ENCODE results near the gene DBNDD1. TPM values are rescaled to one million over a fixed set of nuclear protein-coding genes. Genes with fewer than 3 reads are reported as not detected.

DBNDD1 gene
- total RNA-seq, 1 donor from 2014 or later = 24.0 TPM

DNA sequence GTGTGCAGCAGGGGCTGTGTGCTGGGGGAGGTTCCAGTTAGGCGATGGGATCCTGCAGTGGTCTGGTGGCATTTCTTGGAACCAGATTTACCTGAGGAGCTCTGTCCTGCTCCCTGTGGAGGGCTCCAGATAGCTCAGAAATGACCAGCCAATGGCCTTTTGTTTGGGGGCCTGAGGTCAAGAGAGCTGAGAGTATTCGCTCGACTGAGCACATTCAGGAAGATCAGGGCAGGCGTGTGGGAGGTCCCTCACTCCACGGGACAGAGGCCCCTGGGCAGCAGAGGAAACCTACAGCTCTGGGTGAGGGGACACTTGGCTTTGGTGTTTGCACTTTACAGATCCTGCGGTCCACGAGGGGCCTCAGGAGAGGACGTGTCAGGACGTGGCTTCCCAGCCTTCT, 52.5 kb downstream of the DBNDD1 start:
- H3K79me2 ChIP-seq (ENCODE audit: insufficient read depth, low read length) = peaks cover 15% of the 10 kb centered on the region
- H3K27me3 ChIP-seq (ENCODE audit: insufficient read depth, low read length) = no peaks in the 10 kb centered on the region
- H3K4me1 Mint-ChIP-seq (ENCODE audit: low read depth, unreplicated experiment) = peaks cover 6% of the 10 kb centered on the region
- TF ChIP-seq CTCF (IDR thresholded peaks at IDR 0.05; ENCODE audit: insufficient read depth, low read depth, low read length) (no peak), EZH2 (IDR thresholded peaks at IDR 0.05; ENCODE audit: insufficient read depth, low read length) (no peak)
- no peak overlapping the region for H3K4me3 ChIP-seq (ENCODE audit: insufficient read depth, low read depth, low read length)
- FAIRE-seq (no peak), DNase-seq (ENCODE audit: low read depth) (no peak)
- H3K9ac ChIP-seq (ENCODE audit: low read length) = no peak overlapping the region
- no peak overlapping the region for H3K27ac ChIP-seq (ENCODE audit: low read depth, low read length)
- H2AFZ ChIP-seq (ENCODE audit: low read depth, low read length) = no peak overlapping the region
- no peaks in the 10 kb centered on the region for H3K36me3 ChIP-seq (ENCODE audit: insufficient read depth, low read length)
- peaks cover 22% of the 10 kb centered on the region for H3K36me3 Mint-ChIP-seq (ENCODE audit: low read depth, unreplicated experiment)
- H3K9me3 Mint-ChIP-seq (ENCODE audit: unreplicated experiment) = peaks cover 11% of the 10 kb centered on the region
- no peak overlapping the region for H3K4me2 ChIP-seq (ENCODE audit: low read length)
- no peak overlapping the region for H3K4me3 Mint-ChIP-seq (ENCODE audit: unreplicated experiment)
- no peak overlapping the region for H3K27ac Mint-ChIP-seq (ENCODE audit: unreplicated experiment)
- peaks cover 9% of the 10 kb centered on the region for H3K4me1 ChIP-seq (ENCODE audit: insufficient read depth, low read length)
- no peaks in the 10 kb centered on the region for H3K27me3 Mint-ChIP-seq (ENCODE audit: low read depth, unreplicated experiment)
- peaks cover 11% of the 10 kb centered on the region for H3K9me3 ChIP-seq (ENCODE audit: insufficient read depth, low read depth, low read length)
- no peaks in the 10 kb centered on the region for H4K20me1 ChIP-seq (ENCODE audit: insufficient read depth, low read length)

- peaks cover 5% of the 10 kb centered on the region for H3K79me2 ChIP-seq (ENCODE audit: insufficient read depth, low read length)
- no peak overlapping the region for H3K27ac ChIP-seq (ENCODE audit: low read depth, low read length)
- H3K4me2 ChIP-seq (ENCODE audit: low read length) = no peak overlapping the region
- peaks cover 17% of the 10 kb centered on the region for H3K36me3 Mint-ChIP-seq (ENCODE audit: low read depth, unreplicated experiment)
- H3K4me3 Mint-ChIP-seq (ENCODE audit: unreplicated experiment) = no peak overlapping the region
- DNase-seq (ENCODE audit: low read depth) (no peak), FAIRE-seq (no peak)
- peaks cover 2% of the 10 kb centered on the region for H3K4me1 Mint-ChIP-seq (ENCODE audit: low read depth, unreplicated experiment)
- H3K27me3 ChIP-seq (ENCODE audit: insufficient read depth, low read length) = no peaks in the 10 kb centered on the region
- H3K9me3 Mint-ChIP-seq (ENCODE audit: unreplicated experiment) = peaks cover 4% of the 10 kb centered on the region
- H2AFZ ChIP-seq (ENCODE audit: low read depth, low read length) = no peak overlapping the region
- TF ChIP-seq EZH2 (IDR thresholded peaks at IDR 0.05; ENCODE audit: insufficient read depth, low read length) = no peak
- TF ChIP-seq CTCF (IDR thresholded peaks at IDR 0.05; ENCODE audit: insufficient read depth, low read depth, low read length) = no peak
- no peak overlapping the region for H3K4me3 ChIP-seq (ENCODE audit: insufficient read depth, low read depth, low read length)
- no peak overlapping the region for H3K9ac ChIP-seq (ENCODE audit: low read length)
- H3K27me3 Mint-ChIP-seq (ENCODE audit: low read depth, unreplicated experiment) = no peaks in the 10 kb centered on the region
- H4K20me1 ChIP-seq (ENCODE audit: insufficient read depth, low read length) = no peaks in the 10 kb centered on the region
- H3K9me3 ChIP-seq (ENCODE audit: insufficient read depth, low read depth, low read length) = peaks cover 2% of the 10 kb centered on the region
- no peaks in the 10 kb centered on the region for H3K4me1 ChIP-seq (ENCODE audit: insufficient read depth, low read length)
- no peak overlapping the region for H3K27ac Mint-ChIP-seq (ENCODE audit: unreplicated experiment)
- no peaks in the 10 kb centered on the region for H3K36me3 ChIP-seq (ENCODE audit: insufficient read depth, low read length)
These were observed 53.6 kb downstream of the DBNDD1 start for GRCh38 chr16:89965447-89966225.

DNA sequence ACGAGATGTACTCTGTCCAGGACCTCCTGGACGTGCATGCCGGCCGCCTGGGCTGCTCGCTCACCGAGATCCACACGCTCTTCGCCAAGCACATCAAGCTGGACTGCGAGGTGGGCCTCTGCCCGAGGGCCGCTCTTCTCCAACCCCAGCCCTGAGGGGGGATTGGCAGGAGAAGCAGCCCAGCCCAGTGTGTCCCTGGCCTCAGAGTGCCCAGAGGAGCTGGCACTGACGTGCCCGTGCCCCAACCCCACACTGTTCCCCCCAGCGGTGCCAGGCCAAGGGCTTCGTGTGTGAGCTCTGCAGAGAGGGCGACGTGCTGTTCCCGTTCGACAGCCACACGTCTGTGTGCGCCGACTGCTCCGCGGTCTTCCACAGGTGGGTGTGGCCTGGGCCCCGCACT, 55.1 kb downstream of the DBNDD1 start:
- no peak overlapping the region for H3K27ac ChIP-seq (ENCODE audit: low read depth, low read length)
- H3K36me3 ChIP-seq (ENCODE audit: insufficient read depth, low read length) = peaks cover 1% of the 10 kb centered on the region
- H4K20me1 ChIP-seq (ENCODE audit: insufficient read depth, low read length) = no peaks in the 10 kb centered on the region
- H3K4me2 ChIP-seq (ENCODE audit: low read length) = no peak overlapping the region
- H3K9ac ChIP-seq (ENCODE audit: low read length) = no peak overlapping the region
- Mint-ChIP-seq H3K9me3 (ENCODE audit: unreplicated experiment) (no peaks in the 10 kb centered on the region), H3K4me1 (ENCODE audit: low read depth, unreplicated experiment) (no peaks in the 10 kb centered on the region), H3K4me3 (ENCODE audit: unreplicated experiment) (no peak overlapping the region), H3K36me3 (ENCODE audit: low read depth, unreplicated experiment) (peaks cover 19% of the 10 kb centered on the region), H3K27ac (ENCODE audit: unreplicated experiment) (no peak overlapping the region), H3K27me3 (ENCODE audit: low read depth, unreplicated experiment) (no peaks in the 10 kb centered on the region)
- TF ChIP-seq CTCF (IDR thresholded peaks at IDR 0.05; ENCODE audit: insufficient read depth, low read depth, low read length) = no peak
- TF ChIP-seq EZH2 (IDR thresholded peaks at IDR 0.05; ENCODE audit: insufficient read depth, low read length) = no peak
- no peak overlapping the region for H3K4me3 ChIP-seq (ENCODE audit: insufficient read depth, low read depth, low read length)
- no peak for FAIRE-seq
- no peaks in the 10 kb centered on the region for H3K9me3 ChIP-seq (ENCODE audit: insufficient read depth, low read depth, low read length)
- H2AFZ ChIP-seq (ENCODE audit: low read depth, low read length) = no peak overlapping the region
- H3K4me1 ChIP-seq (ENCODE audit: insufficient read depth, low read length) = no peaks in the 10 kb centered on the region
- H3K79me2 ChIP-seq (ENCODE audit: insufficient read depth, low read length) = no peaks in the 10 kb centered on the region
- no peak for DNase-seq (ENCODE audit: low read depth)
- H3K27me3 ChIP-seq (ENCODE audit: insufficient read depth, low read length) = no peaks in the 10 kb centered on the region
